Activated CD4-positive, alpha-beta memory T cell treated with anti-CD3 and anti-CD28 coated beads for 36 hours (primary cell): ENCODE results near the gene SLC8A1. TPM values are rescaled to one million over a fixed set of nuclear protein-coding genes. Genes with fewer than 3 reads are reported as not detected.

ENCODE experiments used
- CTCF ChIA-PET: fragments of 350-600 bp; sonication (Branson Sonifier 250); formaldehyde crosslinking; loops from one replicate; lab custom pipeline; 2021; ENCODE audit warnings: antibody characterized with exemption, inconsistent platforms; lab: Charles Lee
- POLR2A ChIA-PET: fragments of 350-600 bp; sonication (Branson Sonifier 250); formaldehyde crosslinking; loops from one replicate; lab custom pipeline; 2021; ENCODE audit warnings: antibody characterized with exemption; lab: Charles Lee
- DNase-seq: peaks from one replicate; pipeline ENCODE4 v3.0.0-alpha.2; 2020
- H3K27ac Mint-ChIP-seq: one replicate; pipeline ENCODE4 v1.8.0; 2021; ENCODE audit warnings: mixed read lengths
- H3K27me3 Mint-ChIP-seq: one replicate; pipeline ENCODE4 v1.8.0; 2021; ENCODE audit warnings: mixed read lengths
- H3K36me3 Mint-ChIP-seq: one replicate; pipeline ENCODE4 v1.8.0; 2021; ENCODE audit warnings: mixed read lengths
- H3K4me1 Mint-ChIP-seq: one replicate; pipeline ENCODE4 v1.8.0; 2021; ENCODE audit warnings: low read depth, mixed read lengths
- H3K4me3 Mint-ChIP-seq: one replicate; pipeline ENCODE4 v1.8.0; 2021; ENCODE audit warnings: mild to moderate bottlenecking, mixed read lengths
- H3K9me3 Mint-ChIP-seq: one replicate; pipeline ENCODE4 v1.8.0; 2021; ENCODE audit warnings: mixed read lengths
- intact Hi-C: fragments of 100-400 bp; cut with micrococcal nuclease; formaldehyde crosslinking; loops from one replicate; pipeline ENCODE4 v1.15.1; 2023
- total RNA-seq, 2 experiments: library from RNA; stranded (reverse); gene quantifications; one replicate each; pipeline ENCODE4 v1.2.3, GENCODE V29; 2021

SLC8A1 gene
- total RNA-seq, 2 experiments from 2014 or later, result 0.12 to 0.19 TPM

DNA sequence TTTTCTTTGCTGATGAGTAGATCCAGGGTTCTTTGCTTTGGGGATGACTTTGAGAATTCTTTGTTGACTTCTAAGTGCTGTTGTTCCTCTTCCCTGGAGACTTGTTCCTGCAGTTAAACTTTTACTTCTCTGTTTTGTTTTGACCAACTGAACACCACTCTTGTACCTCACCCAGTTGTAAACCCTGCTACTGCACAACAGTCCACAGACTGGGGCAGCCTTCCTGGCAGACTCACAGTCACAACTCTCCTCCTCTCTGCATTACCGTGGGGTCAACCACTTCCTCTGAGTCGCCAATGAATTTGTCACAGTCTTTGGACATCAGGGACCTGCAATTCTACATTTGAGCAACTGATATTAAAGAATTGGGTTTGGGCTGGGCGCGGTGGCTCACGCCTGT lies 3.8 kb upstream of the SLC8A1 start:
- H3K4me3 Mint-ChIP-seq, result no peak overlapping the region
- H3K9me3 Mint-ChIP-seq, result no peaks in the 10 kb centered on the region
- intact Hi-C loops, result no loop called here
- POLR2A ChIA-PET, result no interaction called here
- no peaks in the 10 kb centered on the region for H3K36me3 Mint-ChIP-seq
- CTCF ChIA-PET, result no interaction called here
- no peak for DNase-seq
- H3K4me1 Mint-ChIP-seq, result peaks cover 8% of the 10 kb centered on the region
- peaks cover 21% of the 10 kb centered on the region for H3K27me3 Mint-ChIP-seq
- no peak overlapping the region for H3K27ac Mint-ChIP-seq

- CTCF ChIA-PET, result no interaction called here
- no peak for DNase-seq
- H3K9me3 Mint-ChIP-seq, result no peaks in the 10 kb centered on the region
- POLR2A ChIA-PET, result no interaction called here
- no peaks in the 10 kb centered on the region for H3K36me3 Mint-ChIP-seq
- H3K4me3 Mint-ChIP-seq, result no peak overlapping the region
- no peak overlapping the region for H3K27ac Mint-ChIP-seq
- peaks cover 8% of the 10 kb centered on the region for H3K4me1 Mint-ChIP-seq
- peaks cover 26% of the 10 kb centered on the region for H3K27me3 Mint-ChIP-seq
- intact Hi-C loops, result loop anchor here (5.0 kb wide), 1 partner anchor 962 kb away; no protein-coding TSS in a partner anchor
Measured at GRCh38 chr2:40454321-40454720, 2.4 kb upstream of the SLC8A1 start.

DNA sequence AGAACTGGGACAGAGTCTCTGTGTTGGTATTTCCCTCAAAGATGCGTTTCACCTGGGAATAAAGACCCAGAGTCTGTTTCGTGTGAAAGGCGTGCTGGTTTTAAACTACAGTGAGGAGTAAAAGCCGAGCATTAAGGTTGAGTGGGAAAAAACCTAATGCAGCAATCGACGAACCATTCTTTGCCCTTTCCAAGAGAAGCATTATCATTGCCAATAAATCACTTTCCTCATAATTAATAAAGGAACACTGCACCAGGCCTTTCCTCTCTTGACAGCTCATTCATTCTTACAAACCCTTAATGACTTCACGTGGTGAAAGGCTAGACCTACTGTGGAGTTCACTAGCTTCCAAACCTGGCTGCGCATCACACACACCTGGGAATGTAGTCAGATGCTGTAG lies 896 bp upstream of the SLC8A1 start:
- Mint-ChIP-seq H3K4me1 (peaks cover 8% of the 10 kb centered on the region), H3K27ac (no peak overlapping the region), H3K36me3 (no peaks in the 10 kb centered on the region), H3K27me3 (peaks cover 28% of the 10 kb centered on the region), H3K9me3 (no peaks in the 10 kb centered on the region), H3K4me3 (no peak overlapping the region)
- intact Hi-C loops, result loop anchor here (5.0 kb wide), 1 partner anchor 960 kb away; no protein-coding TSS in a partner anchor
- DNase-seq, result no peak
- ChIA-PET CTCF (no interaction called here), POLR2A (no interaction called here)

DNA sequence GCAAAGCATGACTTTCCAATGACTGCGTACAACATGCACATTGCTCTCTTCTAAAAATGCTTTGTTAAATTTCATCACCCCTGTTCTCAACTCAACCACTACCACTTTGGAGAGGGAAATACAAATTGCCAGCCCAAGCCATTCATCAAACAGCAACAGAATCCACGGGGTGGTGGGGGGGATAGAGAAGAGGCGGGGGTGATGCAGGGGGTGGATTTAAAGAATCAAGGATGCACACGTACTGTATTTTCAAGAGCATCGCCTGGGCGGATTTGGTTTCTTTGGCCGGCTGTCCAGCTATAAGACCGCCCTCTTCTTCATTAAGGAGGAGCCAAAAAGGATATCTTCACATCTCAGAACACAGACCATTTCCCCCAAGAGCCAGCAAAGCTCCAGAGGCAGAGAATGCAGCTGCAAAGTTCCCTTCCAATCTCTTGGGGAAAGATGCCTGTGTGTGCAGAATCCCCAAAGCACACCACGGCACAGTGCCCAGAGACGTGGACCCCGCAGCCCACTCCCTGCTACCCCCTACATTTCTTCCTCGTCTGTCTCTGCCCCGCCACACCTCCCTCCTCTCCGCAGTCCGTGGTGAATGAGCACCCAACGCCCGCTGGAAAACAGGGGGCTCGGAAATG lies 977 bp downstream of the SLC8A1 start:
- no peak overlapping the region for H3K4me3 Mint-ChIP-seq
- H3K27me3 Mint-ChIP-seq, result peaks cover 28% of the 10 kb centered on the region
- H3K4me1 Mint-ChIP-seq, result peaks cover 8% of the 10 kb centered on the region
- no peaks in the 10 kb centered on the region for H3K36me3 Mint-ChIP-seq
- H3K27ac Mint-ChIP-seq, result no peak overlapping the region
- POLR2A ChIA-PET, result no interaction called here
- CTCF ChIA-PET, result no interaction called here
- no peak for DNase-seq
- intact Hi-C loops, result loop anchor here (5.0 kb wide), 1 partner anchor 959 kb away; no protein-coding TSS in a partner anchor
- no peaks in the 10 kb centered on the region for H3K9me3 Mint-ChIP-seq

GRCh38 chr2:40450066-40450795 lies 1.7 kb downstream of the SLC8A1 start:
- CTCF ChIA-PET, result no interaction called here
- Mint-ChIP-seq H3K9me3 (no peaks in the 10 kb centered on the region), H3K27ac (no peak overlapping the region), H3K4me1 (peaks cover 8% of the 10 kb centered on the region), H3K27me3 (peaks cover 28% of the 10 kb centered on the region), H3K36me3 (no peaks in the 10 kb centered on the region), H3K4me3 (no peak overlapping the region)
- DNase-seq, result no peak
- POLR2A ChIA-PET, result no interaction called here
- intact Hi-C loops, result loop anchor here (5.0 kb wide), 1 partner anchor 958 kb away; no protein-coding TSS in a partner anchor

GRCh38 chr2:40448476-40449079 lies 3.3 kb downstream of the SLC8A1 start:
- POLR2A ChIA-PET, result no interaction called here
- Mint-ChIP-seq H3K4me1 (peaks cover 8% of the 10 kb centered on the region), H3K36me3 (no peaks in the 10 kb centered on the region), H3K4me3 (no peak overlapping the region), H3K9me3 (no peaks in the 10 kb centered on the region), H3K27me3 (peaks cover 28% of the 10 kb centered on the region), H3K27ac (no peak overlapping the region)
- CTCF ChIA-PET, result no interaction called here
- no peak for DNase-seq
- intact Hi-C loops, result no loop called here

DNA sequence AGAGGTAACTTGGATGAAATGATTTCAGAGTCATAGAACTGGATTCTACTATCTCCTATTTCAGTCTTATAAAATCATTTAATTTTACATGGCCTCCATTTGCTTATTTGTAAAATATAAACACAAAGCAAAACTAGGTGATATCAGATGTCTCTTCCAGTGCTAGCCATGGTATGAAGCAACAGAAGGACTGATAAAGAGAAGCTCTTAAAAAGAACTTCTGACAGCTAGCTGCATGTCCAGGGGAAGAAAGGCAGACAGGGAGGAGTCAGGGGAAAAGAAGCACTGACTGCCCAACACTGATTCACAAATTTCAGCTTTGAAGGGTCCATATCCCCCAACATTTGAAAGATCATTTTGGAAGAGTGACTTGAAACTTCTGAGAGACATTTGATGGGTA lies 6.4 kb downstream of the SLC8A1 start:
- no peak overlapping the region for H3K4me3 Mint-ChIP-seq
- peaks cover 5% of the 10 kb centered on the region for H3K27me3 Mint-ChIP-seq
- no peaks in the 10 kb centered on the region for H3K36me3 Mint-ChIP-seq
- H3K27ac Mint-ChIP-seq, result no peak overlapping the region
- intact Hi-C loops, result no loop called here
- ChIA-PET POLR2A (no interaction called here), CTCF (no interaction called here)
- no peaks in the 10 kb centered on the region for H3K9me3 Mint-ChIP-seq
- H3K4me1 Mint-ChIP-seq, result no peaks in the 10 kb centered on the region
- DNase-seq, result no peak

GRCh38 chr2:40440835-40441234 lies 11.1 kb downstream of the SLC8A1 start:
- ChIA-PET CTCF (no interaction called here), POLR2A (no interaction called here)
- DNase-seq, result no peak
- Mint-ChIP-seq H3K27me3 (no peaks in the 10 kb centered on the region), H3K4me1 (no peaks in the 10 kb centered on the region), H3K4me3 (no peak overlapping the region), H3K27ac (no peak overlapping the region), H3K36me3 (no peaks in the 10 kb centered on the region), H3K9me3 (no peaks in the 10 kb centered on the region)
- intact Hi-C loops, result no loop called here

- POLR2A ChIA-PET, result no interaction called here
- no peaks in the 10 kb centered on the region for H3K36me3 Mint-ChIP-seq
Measured at GRCh38 chr2:40439473-40439872, 12.4 kb downstream of the SLC8A1 start.

DNA sequence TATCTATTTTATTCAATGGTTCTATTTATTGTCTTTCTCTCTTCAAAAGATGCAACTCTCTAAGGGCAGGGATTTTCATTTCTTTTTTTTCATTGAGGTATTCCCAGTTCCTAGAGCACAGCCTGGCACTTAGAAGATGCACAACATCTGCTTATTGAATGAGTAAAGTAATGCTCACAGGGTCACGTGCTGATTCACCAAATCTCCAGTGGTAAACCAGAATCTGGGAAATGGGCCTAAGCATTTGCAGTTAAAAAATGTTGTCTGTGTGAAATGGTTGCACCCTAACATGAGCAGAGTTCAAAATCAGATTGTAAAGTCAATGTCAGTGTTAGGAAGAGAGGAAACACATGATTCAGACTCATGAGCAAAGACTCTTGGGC lies 15.8 kb downstream of the SLC8A1 start:
- intact Hi-C loops, result no loop called here
- ChIA-PET CTCF (no interaction called here), POLR2A (no interaction called here)
- Mint-ChIP-seq H3K4me1 (no peaks in the 10 kb centered on the region), H3K27me3 (no peaks in the 10 kb centered on the region), H3K36me3 (no peaks in the 10 kb centered on the region), H3K9me3 (no peaks in the 10 kb centered on the region), H3K27ac (no peak overlapping the region), H3K4me3 (no peak overlapping the region)
- DNase-seq, result no peak

More at GRCh38 chr2:40439473-40439872, 12.4 kb downstream of the SLC8A1 start:
- intact Hi-C loops, result no loop called here
- no peaks in the 10 kb centered on the region for H3K27me3 Mint-ChIP-seq
- H3K27ac Mint-ChIP-seq, result no peak overlapping the region
- H3K4me1 Mint-ChIP-seq, result no peaks in the 10 kb centered on the region
- H3K4me3 Mint-ChIP-seq, result no peak overlapping the region
- DNase-seq, result no peak
- CTCF ChIA-PET, result no interaction called here
- no peaks in the 10 kb centered on the region for H3K9me3 Mint-ChIP-seq

DNA sequence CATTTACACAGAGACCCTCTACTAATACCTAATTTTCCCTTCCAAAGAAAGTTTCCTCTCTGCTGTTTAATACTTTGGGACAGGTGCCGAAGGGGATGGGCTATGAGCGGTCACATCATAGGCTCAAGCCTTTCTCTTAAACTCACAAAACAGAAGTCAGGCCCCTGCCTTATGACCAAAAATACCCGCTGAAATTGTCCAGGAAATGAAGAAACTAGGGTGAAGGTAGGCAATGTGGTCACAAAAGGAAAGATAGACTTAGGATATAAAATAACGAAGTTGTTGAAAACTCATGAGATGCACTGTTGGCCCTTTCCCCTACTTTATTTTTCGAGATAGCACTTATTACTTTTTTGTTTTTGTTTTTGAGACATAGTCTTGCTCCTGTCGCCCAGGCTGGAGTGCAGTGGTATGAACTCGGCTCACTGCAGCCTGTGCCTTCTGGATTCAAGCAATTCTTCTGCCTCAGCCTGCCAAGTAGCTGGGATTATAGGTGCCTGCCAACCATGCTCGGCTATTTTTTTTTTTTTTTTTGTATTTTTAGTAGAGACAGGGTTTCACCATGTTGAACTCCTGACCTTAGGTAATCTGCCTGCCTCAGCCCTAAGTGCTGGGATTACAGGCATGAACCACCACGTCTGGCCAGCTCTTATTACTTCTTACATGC lies 16.3 kb downstream of the SLC8A1 start:
- Mint-ChIP-seq H3K36me3 (no peaks in the 10 kb centered on the region), H3K27ac (no peak overlapping the region), H3K4me1 (no peaks in the 10 kb centered on the region), H3K27me3 (no peaks in the 10 kb centered on the region), H3K9me3 (no peaks in the 10 kb centered on the region), H3K4me3 (no peak overlapping the region)
- POLR2A ChIA-PET, result no interaction called here
- CTCF ChIA-PET, result no interaction called here
- intact Hi-C loops, result no loop called here
- no peak for DNase-seq

DNA sequence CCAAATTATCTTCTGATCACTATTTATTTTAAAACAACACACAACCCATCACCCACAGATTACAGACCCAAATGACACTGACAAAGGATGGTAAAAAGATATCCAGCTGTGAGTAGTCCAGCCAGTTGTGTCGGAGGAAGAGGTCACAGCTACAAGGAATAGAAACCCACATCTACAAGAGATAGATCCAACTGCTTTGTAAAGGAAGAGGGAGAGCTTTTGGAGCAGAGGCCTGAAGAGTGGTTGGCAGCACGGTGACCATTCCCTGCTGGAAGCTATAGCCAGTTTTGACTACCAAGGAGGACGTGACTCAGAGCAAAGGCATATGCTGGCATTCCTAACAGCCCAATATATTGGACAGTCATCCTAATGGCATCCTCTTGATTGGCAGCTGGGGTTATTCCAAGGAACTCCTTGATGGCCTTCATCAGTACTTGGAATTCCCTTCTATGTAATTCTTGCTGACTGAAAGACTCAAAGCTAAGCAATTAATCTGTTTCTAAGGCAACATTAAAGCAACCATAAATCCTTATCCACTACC lies 17.1 kb downstream of the SLC8A1 start:
- no peak overlapping the region for H3K4me3 Mint-ChIP-seq
- no peak overlapping the region for H3K27ac Mint-ChIP-seq
- no peaks in the 10 kb centered on the region for H3K27me3 Mint-ChIP-seq
- intact Hi-C loops, result no loop called here
- POLR2A ChIA-PET, result no interaction called here
- CTCF ChIA-PET, result no interaction called here
- H3K9me3 Mint-ChIP-seq, result no peaks in the 10 kb centered on the region
- no peak for DNase-seq
- no peaks in the 10 kb centered on the region for H3K4me1 Mint-ChIP-seq
- H3K36me3 Mint-ChIP-seq, result no peaks in the 10 kb centered on the region
